Measurements from ENCODE around the gene AGPAT3.

The AGPAT3 gene

GRCh38 chr21:43949499-43950208 lies 84.6 kb downstream of the AGPAT3 start:
- no peak overlapping the region for H3K27ac ChIP-seq
- TF ChIP-seq CTCF (IDR thresholded peaks at IDR 0.05) (no peak), ZFX (IDR thresholded peaks at IDR 0.05; ENCODE audit: borderline replicate concordance) (no peak)

GRCh38 chr21:43950481-43950880 lies 85.5 kb downstream of the AGPAT3 start:
- no peak overlapping the region for H3K27ac ChIP-seq
- no peak for TF ChIP-seq CTCF (IDR thresholded peaks at IDR 0.05)
- no peak for TF ChIP-seq ZFX (IDR thresholded peaks at IDR 0.05; ENCODE audit: borderline replicate concordance)

DNA sequence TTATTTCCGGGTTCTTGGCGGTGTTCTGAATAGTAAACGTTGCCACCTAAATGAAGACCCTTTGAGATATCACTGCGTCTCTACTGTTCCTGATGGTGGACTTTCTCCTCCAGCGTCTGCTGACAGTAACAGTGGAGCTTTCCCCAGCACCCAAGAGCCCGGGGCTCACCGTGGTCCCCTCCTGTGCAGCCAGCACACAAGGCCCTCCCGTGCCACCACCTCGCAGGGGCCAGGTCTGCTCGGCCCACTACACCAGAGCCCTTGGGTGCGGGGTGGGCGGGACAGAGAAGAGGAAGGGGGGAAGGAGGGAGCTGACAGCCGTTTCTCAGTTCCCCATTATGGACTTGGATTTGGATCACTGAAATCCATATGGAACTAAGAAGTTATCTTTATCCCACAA lies 85.9 kb downstream of the AGPAT3 start:
- TF ChIP-seq CTCF (IDR thresholded peaks at IDR 0.05): no peak
- no peak for TF ChIP-seq ZFX (IDR thresholded peaks at IDR 0.05; ENCODE audit: borderline replicate concordance)

DNA sequence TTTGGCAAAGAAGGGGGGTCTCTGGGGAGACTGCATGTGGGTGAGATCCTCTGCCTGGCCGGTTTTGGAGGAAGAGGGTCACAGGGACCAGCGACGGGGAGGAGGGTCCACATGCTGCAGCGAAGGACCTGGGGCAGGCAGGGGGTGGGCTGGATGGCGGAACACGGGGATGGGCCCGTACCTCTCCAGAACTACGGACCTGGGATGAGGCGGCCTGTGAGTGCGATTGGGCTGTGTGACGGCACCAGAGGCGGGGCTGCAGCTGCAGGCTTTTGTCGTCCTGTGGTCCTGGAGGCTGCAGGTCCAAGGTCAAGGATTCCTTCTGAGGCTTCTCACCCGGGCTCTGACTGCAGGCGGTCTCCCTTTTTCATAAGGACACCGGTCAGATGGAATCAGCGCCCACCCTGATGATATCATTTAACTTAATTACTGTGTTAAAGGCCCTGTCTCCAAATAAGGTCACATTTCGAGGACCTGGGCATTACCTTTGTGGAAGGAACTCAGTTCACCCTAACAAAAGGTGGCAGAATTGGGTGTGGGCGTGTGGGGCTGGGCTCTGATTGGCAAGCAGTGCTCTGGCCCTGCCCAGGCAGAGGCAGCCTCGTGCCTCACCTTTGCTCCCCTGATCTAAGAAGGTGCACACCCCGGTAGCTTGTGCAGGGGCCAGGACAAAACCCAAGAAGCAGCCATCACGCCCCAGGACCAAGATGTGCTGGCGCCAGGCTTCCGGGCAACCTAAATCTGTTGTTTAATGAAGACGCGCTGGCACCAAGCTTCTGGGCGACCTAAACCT lies 87.1 kb downstream of the AGPAT3 start:
- no peak overlapping the region for H3K27ac ChIP-seq
- TF ChIP-seq ZFX (IDR thresholded peaks at IDR 0.05; ENCODE audit: borderline replicate concordance): no peak
- TF ChIP-seq CTCF (IDR thresholded peaks at IDR 0.05): no peak

More for the DNA sequence above, 85.9 kb downstream of the AGPAT3 start:
- H3K27ac ChIP-seq: no peak overlapping the region

DNA sequence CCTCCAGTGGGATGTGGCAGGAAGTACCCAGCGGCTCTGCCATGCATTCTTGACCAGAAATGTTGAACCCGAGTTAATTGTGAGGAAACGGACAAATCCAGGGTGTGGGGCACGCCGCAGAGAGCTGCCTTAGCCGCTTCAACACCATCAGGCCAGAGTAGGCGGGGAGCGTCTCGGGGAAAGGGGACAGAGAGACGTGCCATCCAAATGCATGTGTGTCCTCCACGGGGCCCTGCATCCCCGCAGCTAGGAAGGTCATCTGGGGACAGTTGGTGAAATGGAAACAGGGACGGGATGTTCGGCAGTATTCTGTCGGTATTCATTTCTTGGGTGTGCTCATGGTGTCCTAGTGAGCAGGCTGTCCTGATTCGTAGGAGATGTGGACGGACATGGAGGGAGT lies 88.0 kb downstream of the AGPAT3 start:
- no peak overlapping the region for H3K27ac ChIP-seq
- TF ChIP-seq ZFX (IDR thresholded peaks at IDR 0.05; ENCODE audit: borderline replicate concordance): no peak
- TF ChIP-seq CTCF (IDR thresholded peaks at IDR 0.05): no peak

GRCh38 chr21:43954042-43954441 lies 89.0 kb downstream of the AGPAT3 start:
- no peak overlapping the region for H3K27ac ChIP-seq
- TF ChIP-seq CTCF (IDR thresholded peaks at IDR 0.05): no peak
- no peak for TF ChIP-seq ZFX (IDR thresholded peaks at IDR 0.05; ENCODE audit: borderline replicate concordance)

- H3K27ac ChIP-seq: no peak overlapping the region
- TF ChIP-seq CTCF (IDR thresholded peaks at IDR 0.05): no peak
- TF ChIP-seq ZFX (IDR thresholded peaks at IDR 0.05; ENCODE audit: borderline replicate concordance): no peak
These were observed 89.9 kb downstream of the AGPAT3 start for GRCh38 chr21:43954896-43955295.
